ENCODE results near the gene TMEM218.

TMEM218 gene

GRCh38 chr11:125080531-125080911 is 30.9 kb downstream of the TMEM218 start:
- H3K36me3 ChIP-seq (replicated peaks) = no peaks in the 10 kb centered on the region
- TF ChIP-seq, protein P1, sequence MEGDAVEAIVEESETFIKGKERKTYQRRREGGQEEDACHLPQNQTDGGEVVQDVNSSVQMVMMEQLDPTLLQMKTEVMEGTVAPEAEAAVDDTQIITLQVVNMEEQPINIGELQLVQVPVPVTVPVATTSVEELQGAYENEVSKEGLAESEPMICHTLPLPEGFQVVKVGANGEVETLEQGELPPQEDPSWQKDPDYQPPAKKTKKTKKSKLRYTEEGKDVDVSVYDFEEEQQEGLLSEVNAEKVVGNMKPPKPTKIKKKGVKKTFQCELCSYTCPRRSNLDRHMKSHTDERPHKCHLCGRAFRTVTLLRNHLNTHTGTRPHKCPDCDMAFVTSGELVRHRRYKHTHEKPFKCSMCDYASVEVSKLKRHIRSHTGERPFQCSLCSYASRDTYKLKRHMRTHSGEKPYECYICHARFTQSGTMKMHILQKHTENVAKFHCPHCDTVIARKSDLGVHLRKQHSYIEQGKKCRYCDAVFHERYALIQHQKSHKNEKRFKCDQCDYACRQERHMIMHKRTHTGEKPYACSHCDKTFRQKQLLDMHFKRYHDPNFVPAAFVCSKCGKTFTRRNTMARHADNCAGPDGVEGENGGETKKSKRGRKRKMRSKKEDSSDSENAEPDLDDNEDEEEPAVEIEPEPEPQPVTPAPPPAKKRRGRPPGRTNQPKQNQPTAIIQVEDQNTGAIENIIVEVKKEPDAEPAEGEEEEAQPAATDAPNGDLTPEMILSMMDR (IDR thresholded peaks at IDR 0.05; ENCODE audit: low read depth, low read length, missing control alignments) = no peak

GRCh38 chr11:125079878-125080530 is 31.4 kb downstream of the TMEM218 start:
- Histone ChIP-seq H3K36me3 (replicated peaks) (no peaks in the 10 kb centered on the region), H3K27me3 (replicated peaks) (no peaks in the 10 kb centered on the region), H3K27ac (no peak overlapping the region), H3K4me3 (ENCODE audit: low read depth, low read length) (no peak overlapping the region)
- TF ChIP-seq, protein P1 (IDR thresholded peaks at IDR 0.05; ENCODE audit: low read depth, low read length, missing control alignments) = no peak
- DNase-seq = no peak
- in situ Hi-C loops (cut with HindIII; ENCODE audit: low pct_ligation_motif_present, low sequenced_read_pairs) = no loop called here

More at GRCh38 chr11:125080531-125080911, 30.9 kb downstream of the TMEM218 start:
- Histone ChIP-seq H3K4me3 (ENCODE audit: low read depth, low read length) (no peak overlapping the region), H3K27me3 (replicated peaks) (no peaks in the 10 kb centered on the region), H3K27ac (no peak overlapping the region)
- in situ Hi-C loops (cut with HindIII; ENCODE audit: low pct_ligation_motif_present, low sequenced_read_pairs) = no loop called here
- DNase-seq = no peak

DNA sequence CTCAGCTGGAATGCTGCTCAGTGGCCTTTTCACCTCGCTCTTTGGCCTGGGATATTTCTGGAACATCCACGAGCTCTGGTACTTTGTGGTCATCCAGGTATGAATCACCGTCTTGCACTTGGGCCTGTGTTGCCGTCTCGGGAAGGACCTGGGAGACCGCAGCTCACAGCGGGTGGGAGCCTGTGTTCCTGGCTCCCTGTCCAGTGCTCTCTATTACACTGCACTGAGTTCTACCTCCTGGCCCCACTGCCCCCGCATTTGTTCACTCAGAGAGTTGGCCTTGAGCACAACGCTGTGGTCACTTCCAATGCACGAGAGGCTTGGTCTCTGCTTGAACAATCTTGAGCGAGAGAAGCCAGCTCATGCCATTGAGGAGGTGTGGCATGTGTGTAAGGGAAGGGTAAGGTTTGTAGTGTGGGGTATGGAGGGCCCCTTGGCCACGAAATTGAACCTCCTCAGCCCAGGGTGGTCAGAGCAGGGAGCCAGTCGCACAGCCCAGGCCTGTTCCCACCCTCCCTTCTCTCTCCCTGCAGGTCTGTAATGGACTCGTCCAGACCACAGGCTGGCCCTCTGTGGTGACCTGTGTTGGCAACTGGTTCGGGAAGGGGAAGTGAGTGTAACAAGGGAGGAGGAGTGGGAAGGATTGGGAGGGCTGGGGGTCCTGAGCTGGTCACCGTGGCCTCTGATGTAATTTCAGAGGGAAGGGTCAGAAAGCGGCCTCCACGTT is 32.1 kb downstream of the TMEM218 start:
- Histone ChIP-seq H3K4me3 (ENCODE audit: low read depth, low read length) (no peak overlapping the region), H3K27me3 (replicated peaks) (no peaks in the 10 kb centered on the region), H3K36me3 (replicated peaks) (no peaks in the 10 kb centered on the region), H3K27ac (no peak overlapping the region)
- peak; percentile 13 for DNase-seq
- in situ Hi-C loops (cut with HindIII; ENCODE audit: low pct_ligation_motif_present, low sequenced_read_pairs) = no loop called here
- TF ChIP-seq, protein P1 (IDR thresholded peaks at IDR 0.05; ENCODE audit: low read depth, low read length, missing control alignments) = no peak

- Histone ChIP-seq H3K4me3 (ENCODE audit: low read depth, low read length) (no peak overlapping the region), H3K36me3 (replicated peaks) (no peaks in the 10 kb centered on the region), H3K27ac (no peak overlapping the region), H3K27me3 (replicated peaks) (no peaks in the 10 kb centered on the region)
- TF ChIP-seq, protein P1 (IDR thresholded peaks at IDR 0.05; ENCODE audit: low read depth, low read length, missing control alignments) = no peak
- no peak for DNase-seq
- in situ Hi-C loops (cut with HindIII; ENCODE audit: low pct_ligation_motif_present, low sequenced_read_pairs) = no loop called here
Measured at GRCh38 chr11:125078516-125079140, 32.8 kb downstream of the TMEM218 start.

GRCh38 chr11:125078016-125078415 is 33.4 kb downstream of the TMEM218 start:
- no peaks in the 10 kb centered on the region for H3K27me3 ChIP-seq (replicated peaks)
- in situ Hi-C loops (cut with HindIII; ENCODE audit: low pct_ligation_motif_present, low sequenced_read_pairs) = no loop called here
- DNase-seq = no peak
- no peaks in the 10 kb centered on the region for H3K36me3 ChIP-seq (replicated peaks)
- H3K27ac ChIP-seq = no peak overlapping the region
- no peak overlapping the region for H3K4me3 ChIP-seq (ENCODE audit: low read depth, low read length)
- TF ChIP-seq, protein P1 (IDR thresholded peaks at IDR 0.05; ENCODE audit: low read depth, low read length, missing control alignments) = no peak
